ENCODE data around the gene WDR36.

WDR36 gene

GRCh38 chr5:111092062-111092853 is at the start of gene WDR36:
WDR36 (plus strand) TSS chr5:111092348; CDS start chr5:111092457, 109 bp downstream.
- peak; percentile 77 to 81 for DNase-seq (ENCODE audit: low read depth in 2 of 2)

DNA sequence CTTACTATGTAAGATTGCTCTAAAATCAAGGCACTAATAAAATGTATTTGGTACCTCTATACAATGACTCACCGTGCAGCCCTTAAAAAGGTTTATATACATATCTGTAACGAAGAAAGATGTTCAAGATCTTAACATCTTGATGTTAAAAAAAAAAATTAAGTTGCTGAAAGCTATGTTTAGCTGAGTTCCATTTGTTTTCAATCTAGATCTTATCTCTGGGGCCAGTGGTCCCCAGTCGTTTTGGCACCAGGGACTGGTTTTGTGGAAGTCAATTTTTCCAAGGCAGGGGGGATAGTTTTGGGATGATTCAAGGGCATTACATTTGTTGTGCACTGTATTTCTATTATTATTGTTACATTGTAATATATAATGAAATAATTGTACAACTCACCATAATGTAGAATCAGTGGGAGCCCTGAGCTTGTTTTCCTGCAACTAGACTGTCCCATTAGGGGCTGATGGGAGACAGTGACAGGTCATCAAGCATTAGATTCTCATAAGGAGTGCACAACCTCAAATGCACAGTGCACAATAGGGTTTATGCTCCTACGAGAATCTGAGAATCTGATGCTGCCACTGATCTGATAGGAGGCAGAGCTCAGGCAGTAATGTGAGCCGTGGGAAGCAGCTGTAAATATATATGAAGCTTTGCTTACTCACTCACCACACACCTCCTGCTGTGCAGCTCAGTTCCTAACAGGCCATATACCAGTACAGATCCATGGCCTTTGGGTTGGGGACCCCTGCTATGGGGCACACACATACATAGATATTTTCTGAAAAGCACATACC is 48.2 kb upstream of the WDR36 start:
- DNase-seq (ENCODE audit: low read depth in 2 of 2) = no peak

DNA sequence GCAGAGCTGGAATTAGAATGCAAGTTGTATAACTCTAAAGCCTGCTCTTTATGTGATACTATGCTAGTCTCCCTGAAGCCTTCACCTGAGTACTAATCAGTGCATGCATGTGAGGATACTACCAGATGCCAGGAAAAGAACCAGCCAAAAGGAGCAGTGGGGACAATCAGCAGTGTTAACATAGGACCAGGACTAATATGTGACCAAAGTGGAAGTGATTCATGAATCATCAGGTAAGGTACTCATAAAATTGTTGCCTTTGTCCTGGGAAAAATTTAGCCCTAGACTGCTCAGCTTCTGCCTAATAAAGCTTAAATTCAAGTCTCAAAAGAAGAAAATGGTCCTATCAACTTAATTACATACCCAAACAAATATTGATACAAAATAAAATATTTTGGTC is 34.1 kb upstream of the WDR36 start:
- DNase-seq (ENCODE audit: low read depth in 2 of 2) = no peak

- no peak for DNase-seq (ENCODE audit: low read depth in 2 of 2)
These were observed 32.0 kb upstream of the WDR36 start for GRCh38 chr5:111060169-111060568.

DNA sequence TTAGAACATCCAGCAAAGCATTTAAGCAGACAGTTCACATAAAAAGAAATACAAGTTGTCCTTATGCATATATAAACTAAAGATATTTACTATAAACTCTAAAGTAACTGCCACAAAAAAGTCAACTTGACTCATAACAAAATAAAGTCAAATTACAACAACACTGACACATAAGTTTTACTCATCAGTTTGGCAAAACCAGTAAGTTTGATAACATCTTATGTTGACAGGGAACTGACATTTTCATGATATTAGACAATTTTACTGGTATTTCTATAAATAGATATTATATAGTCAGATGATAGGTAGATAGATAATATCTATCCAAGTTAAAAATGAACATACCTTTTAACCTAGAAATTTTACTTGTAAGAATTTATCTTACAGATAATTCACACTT is 30.5 kb upstream of the WDR36 start:
- no peak for DNase-seq (ENCODE audit: low read depth in 2 of 2)

- DNase-seq (ENCODE audit: low read depth in 2 of 2) = no peak
These were observed 28.3 kb upstream of the WDR36 start for GRCh38 chr5:111063709-111064322.

DNA sequence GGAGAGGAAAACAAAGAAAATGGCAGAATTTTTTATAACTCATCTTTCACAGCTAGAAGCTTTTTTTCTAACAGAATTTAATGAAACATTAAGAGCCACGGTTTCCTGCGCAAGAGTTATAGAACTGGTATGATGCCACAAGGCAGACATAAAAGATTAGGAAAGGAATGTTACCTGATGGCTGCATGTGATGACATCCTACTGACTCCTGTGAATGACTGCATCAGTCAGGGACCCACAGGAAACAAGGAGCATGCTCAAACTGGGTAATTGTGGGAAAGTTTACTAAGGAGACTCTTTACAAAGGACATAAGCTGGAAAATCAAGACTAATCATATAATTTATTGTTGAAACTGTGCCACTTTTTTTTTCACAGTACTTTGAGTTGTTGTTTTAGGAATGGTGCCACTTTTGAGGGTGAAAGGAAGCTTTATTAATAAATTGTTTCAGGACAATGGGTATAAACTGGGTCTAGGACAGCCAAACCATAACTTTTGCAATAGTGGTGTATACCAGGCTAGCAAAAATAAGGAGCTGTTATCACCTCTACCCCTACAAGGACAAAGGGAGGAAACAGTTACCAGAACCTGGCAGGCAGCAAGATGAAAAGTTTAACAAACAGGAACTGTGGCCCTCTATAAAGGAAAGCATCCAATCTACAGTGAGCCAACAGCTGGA is 25.7 kb upstream of the WDR36 start:
- no peak for DNase-seq (ENCODE audit: low read depth in 2 of 2)

- DNase-seq (ENCODE audit: low read depth in 2 of 2) = no peak
These were observed 23.9 kb upstream of the WDR36 start for GRCh38 chr5:111068213-111068612.

GRCh38 chr5:111069839-111070238 is 22.3 kb upstream of the WDR36 start:
- no peak for DNase-seq (ENCODE audit: low read depth in 2 of 2)

- DNase-seq (ENCODE audit: low read depth in 2 of 2) = no peak
These were observed 21.6 kb upstream of the WDR36 start for GRCh38 chr5:111070272-111071134.

- DNase-seq (ENCODE audit: low read depth in 2 of 2) = no peak
These were observed 20.7 kb upstream of the WDR36 start, which contains the start of gene TSLP for GRCh38 chr5:111071413-111071812. TSLP (plus strand) TSS chr5:111071713; CDS start chr5:111071891, 178 bp downstream.

GRCh38 chr5:111072949-111073682 is 19.0 kb upstream of the WDR36 start:
- DNase-seq (ENCODE audit: low read depth in 2 of 2) = peak in 1 of 2 donors; percentile 31

- DNase-seq (ENCODE audit: low read depth in 2 of 2) = no peak
These were observed 17.9 kb upstream of the WDR36 start for GRCh38 chr5:111074244-111074643.

- no peak for DNase-seq (ENCODE audit: low read depth in 2 of 2)
These were observed 16.6 kb upstream of the WDR36 start for GRCh38 chr5:111075520-111075919.

GRCh38 chr5:111076091-111076490 is 16.1 kb upstream of the WDR36 start:
- no peak for DNase-seq (ENCODE audit: low read depth in 2 of 2)

DNA sequence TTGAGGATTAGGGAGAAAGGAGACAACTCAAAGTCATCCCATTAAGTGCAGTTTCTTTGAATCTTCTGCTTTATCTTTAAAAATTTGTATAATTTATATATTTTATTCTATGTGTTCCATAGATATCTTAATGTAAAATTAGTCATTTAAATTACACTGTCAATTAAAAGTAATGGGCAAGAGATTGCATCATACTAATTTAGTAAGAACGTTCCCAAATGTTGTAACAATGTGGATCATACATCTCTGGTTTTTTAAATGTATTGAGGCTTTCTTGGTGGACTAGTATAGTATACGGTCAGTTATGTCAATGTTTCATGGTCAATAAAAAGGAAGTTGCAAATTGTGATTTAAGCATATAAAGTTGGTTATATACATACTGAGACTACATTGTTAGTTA is 14.5 kb upstream of the WDR36 start:
- DNase-seq (ENCODE audit: low read depth in 2 of 2) = no peak

DNA sequence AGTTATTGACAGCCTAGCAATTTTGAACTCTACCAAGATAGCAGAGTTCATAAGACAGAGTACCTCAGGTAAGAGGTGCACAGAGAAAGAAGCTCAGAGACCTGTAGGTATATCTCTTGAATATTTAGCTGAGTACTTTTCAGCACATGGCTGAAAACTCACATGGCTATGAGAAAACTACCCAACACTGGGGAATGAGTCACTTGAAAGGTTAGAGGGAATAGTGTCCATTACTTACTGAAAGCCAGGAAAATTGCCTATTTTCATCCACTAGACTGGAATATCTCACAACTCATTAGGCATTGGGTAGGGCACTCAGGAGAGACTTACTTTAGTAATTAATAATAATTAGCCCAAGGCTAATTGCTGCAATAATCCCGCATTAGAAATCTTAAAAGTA is 12.3 kb upstream of the WDR36 start:
- no peak for DNase-seq (ENCODE audit: low read depth in 2 of 2)

- no peak for DNase-seq (ENCODE audit: low read depth in 2 of 2)
These were observed 8.8 kb upstream of the WDR36 start for GRCh38 chr5:111083323-111083722.

DNA sequence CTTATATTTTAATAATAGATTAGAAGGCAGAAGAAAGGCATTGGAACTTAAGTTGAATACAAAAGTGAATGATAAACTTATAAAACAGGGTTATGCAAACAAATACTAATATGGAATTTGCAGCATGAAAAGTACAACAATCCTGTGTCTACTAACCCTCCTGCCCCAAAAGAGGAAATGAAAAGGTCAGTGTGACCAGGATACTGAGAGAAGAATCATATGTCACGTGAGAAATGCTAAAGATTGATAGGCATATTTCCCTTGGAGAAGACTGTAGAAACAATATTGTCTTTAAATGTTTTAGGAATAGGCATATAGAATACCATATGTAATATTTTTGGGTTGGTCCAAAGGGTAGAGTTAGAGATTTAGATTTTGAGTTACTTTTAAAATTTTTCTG is 3.8 kb downstream of the WDR36 start:
- no peak for DNase-seq (ENCODE audit: low read depth in 2 of 2)

- no peak for DNase-seq (ENCODE audit: low read depth in 2 of 2)
These were observed 7.1 kb downstream of the WDR36 start for GRCh38 chr5:111099058-111099778.
